Globus pallidus (tissue), 1 donor: ENCODE results near the gene HIP1.
A peak's percentile ranks its signal among the peaks of the same experiment; 100 is the strongest.
"Not testable (repeated sequence)": the region's sequence is repeated elsewhere in the genome, so short reads cannot be mapped to it uniquely, and the experiment has no call there.

Experiments
- DNase-seq: peaks from one replicate; pipeline ENCODE4 v3.0.0-alpha.2; 2015; ENCODE audit warnings: low spot score

Gene HIP1

DNA sequence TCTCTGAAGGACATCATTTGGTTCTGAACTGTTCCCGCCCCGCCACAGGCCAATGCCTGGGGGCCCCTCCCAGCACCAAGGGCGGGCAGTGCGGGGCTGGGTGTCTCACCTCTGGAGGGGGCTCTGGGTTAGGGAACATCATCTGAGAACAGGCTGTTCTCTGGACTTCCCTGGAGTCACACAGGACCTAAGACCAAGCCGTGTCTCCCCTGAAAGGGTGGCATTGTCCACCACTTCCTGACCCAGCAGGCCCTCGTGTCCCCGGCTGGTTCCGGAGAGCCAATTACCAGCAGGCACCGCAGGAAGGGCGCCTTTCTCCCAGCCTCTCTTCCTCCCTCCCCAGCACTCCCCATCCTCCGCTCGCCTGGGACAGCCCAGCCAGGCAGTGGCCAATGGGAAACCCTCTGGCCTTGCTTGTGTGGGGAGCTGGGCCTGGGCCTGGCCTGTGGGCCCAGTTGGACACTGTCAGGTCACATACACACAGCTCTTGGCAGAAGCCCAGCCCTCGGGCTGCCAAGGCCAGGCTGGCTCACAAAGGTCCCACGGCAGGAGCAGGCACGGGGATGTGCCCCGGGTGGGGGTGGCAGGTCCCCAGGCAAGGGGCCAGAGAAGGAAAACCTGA is 127.1 kb downstream of the HIP1 start:
- DNase-seq: peak; percentile 98

DNA sequence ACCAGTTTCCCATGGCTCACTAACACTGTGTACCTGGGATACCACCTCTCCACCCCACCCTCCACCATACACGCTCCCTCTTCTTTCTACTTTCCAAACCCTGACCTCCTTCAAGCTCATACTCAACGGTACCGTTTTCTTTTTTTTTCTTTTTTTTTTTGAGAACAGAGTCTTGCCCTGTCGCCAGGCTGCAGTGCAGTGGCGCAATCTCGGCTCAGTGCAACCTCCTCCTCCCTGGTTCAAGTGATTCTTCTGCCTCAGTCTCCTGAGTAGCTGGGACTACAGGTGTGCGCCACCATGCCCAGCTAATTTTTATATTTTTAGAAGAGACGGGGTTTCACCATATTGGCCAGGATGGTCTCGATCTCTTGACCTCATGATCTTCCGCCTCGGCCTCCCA is 129.3 kb downstream of the HIP1 start:
- not testable (repeated sequence) for DNase-seq

GRCh38 chr7:75608451-75609122 is 130.2 kb downstream of the HIP1 start:
- peak; percentile 42 for DNase-seq

DNA sequence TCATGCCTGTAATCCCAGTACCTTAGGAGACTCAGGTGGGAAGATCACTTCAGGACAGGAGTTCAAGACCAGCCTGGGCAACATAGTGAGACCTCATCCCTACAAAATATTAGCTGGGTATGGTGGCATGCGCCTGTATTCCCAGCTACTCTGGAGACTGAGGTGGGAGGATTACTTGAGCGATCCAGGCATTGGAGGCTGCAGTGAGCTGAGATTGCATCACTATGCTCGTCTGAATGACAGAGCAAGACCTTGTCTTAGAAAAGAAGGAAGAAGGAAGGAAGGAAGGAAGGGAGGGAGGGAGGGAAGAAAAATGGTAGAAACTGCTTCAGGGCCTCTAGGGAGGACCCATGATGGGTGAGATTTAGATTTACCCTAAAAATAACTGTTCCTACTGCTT is 134.3 kb downstream of the HIP1 start:
- DNase-seq: no peak

- not testable (repeated sequence) for DNase-seq
Measured at GRCh38 chr7:75602831-75603230, 135.9 kb downstream of the HIP1 start.

DNA sequence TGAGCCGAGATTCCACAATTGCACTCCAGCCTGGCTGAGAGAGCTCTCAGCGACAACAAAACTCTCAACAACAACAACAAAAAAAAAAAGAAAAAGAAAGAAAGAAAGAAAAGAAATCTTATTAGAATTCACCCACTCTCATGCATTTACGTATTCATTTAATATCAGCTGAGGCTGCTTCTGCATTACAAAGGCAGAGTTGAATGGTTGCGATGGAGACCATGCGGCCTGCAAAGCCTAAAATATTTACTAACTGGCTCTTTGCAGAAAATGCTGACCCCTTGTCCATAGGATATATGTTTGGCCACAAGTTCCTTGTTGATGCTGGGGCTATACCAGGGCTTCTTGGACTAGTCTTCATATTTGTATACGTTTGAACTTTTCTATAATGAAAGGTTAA is 137.2 kb downstream of the HIP1 start:
- DNase-seq: no peak

- not testable (repeated sequence) for DNase-seq
Measured at GRCh38 chr7:75600748-75601147, 138.0 kb downstream of the HIP1 start.

GRCh38 chr7:75599244-75599781 is 139.4 kb downstream of the HIP1 start:
- peak; percentile 99 for DNase-seq

DNA sequence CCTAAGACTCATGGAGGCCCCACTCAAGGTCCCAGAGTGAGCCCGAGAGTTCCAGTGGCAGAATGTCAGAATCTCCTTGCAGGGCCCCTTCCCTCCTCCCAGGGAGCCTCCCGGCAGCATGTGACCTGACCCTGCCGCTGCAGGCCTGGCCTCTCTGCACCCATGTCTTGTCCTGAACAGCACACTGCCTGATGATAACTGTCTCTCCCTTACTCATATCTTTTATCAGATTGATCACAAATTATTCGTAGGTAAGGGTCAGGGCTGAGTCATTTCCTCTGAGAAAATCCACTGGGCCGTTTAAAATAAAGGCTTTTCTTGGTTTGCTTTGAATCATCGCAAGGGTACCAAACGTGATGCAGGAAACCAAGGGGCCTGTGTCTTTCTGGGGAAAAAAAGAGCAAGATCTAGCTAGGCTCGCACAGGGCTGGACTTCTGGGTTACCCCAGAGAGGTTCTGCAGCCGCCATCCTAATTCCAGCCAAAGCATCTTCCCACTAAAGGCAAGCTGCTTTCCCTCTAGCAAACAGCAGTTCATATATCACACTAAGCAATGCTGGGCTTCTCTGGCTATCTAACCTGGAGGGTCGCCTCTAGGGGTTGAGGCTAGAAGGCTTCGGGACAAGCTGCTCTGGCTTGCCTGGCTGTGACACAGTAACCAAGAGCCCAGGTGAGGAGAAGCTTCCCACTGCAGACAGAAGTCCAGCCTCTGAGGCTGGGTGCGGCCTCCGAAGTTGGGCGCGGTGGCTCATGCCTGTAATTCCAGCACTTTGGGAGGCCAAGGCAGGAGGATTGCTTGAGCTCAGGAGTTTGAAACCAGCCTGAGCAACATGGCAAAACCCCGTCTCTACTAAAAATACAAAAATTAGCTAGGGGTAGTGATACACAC is 141.8 kb downstream of the HIP1 start:
- DNase-seq: no peak

GRCh38 chr7:75595766-75596165 is 143.0 kb downstream of the HIP1 start:
- DNase-seq: no peak

DNA sequence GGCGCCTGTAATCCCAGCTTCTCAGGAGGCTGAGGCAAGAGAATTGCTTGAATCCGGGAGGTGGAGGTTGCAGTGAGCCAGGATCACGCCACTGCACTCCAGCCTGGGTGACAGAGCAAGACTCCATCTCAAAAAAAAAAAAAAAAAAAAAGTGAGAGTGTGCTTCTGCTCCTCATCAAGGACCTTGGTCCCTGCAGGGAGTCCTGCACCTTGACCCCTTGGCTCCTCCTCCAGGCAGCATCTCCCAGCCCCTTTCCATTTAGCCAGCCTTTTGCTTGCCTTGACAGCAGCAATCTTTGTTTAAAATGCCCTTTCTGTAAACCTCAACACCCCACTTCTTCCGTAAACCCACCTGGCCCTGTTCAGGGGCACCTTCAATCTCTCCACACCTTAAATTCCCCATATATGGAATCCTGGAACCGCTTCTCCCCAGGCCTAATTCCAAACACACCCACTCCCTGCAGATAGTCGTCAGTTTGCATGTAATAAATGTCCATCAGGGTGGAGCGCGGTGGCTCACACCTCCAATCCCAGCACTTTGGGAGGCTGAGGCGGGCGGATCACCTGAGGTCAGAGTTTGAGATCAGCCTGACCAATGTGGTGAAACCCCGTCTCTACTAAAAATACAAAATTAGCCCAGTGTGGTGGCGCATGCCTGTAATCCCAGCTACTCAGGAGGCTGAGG is 145.1 kb downstream of the HIP1 start:
- DNase-seq: not testable (repeated sequence)

DNA sequence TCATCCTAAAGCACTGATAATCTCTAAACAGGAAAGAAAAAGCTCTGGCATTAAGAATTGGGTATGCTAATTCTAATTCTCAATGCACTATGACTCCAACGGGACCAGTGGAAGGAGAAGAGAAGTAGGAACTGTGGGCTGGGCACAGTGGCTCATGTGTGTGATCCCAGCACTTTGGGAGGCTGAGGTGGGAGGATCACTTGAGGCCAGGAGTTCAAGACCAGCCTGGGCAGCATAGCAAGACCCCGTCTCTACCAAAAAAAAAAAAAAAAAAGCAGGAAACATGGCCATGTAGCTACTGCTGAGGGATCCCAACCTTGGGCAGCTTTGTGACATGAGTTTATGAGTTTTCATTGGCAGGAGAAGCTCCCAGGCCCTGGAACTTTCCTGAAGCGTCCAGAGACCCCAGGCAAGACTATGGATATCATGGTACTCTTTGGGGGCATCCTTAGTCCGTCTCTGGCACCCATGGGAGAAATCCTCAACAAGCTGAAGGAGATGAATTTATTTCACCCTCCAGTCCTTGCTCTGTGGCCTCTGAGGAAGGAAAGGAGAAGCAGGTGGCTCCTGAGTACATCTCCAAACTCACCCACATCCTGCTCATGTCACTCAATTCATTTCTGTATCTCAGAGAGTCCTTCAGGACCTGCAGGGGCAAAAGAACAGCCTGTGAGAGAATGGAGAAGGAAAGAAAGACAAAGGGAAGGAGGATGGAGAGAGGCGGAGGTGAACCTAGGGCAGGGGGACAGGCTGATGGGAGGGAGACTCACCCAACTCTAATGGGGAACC is 147.1 kb downstream of the HIP1 start:
- DNase-seq: no peak

- no peak for DNase-seq
Measured at GRCh38 chr7:75590373-75591005, 148.3 kb downstream of the HIP1 start.

- no peak for DNase-seq
Measured at GRCh38 chr7:75584354-75584753, 154.4 kb downstream of the HIP1 start.

DNA sequence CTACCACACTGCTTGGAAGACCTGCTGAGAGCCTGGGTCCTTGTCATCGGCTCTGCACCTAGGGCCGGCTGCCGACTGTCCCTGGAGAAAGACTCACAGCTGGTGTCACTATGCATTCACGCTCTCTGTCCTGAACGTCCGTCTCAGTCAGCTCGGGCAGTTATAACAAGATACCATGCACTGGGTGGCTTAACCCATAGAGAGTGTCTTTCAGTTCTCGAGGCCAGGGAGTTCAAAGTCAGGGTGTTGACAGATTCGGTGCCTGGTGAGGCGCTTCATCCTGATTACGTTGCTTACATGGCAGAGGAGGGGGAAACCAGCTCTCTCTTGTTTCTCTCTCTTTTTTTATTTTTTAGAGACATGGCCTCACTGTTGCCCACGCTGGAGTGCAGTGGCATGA is 155.5 kb downstream of the HIP1 start:
- no peak for DNase-seq

- DNase-seq: no peak
Measured at GRCh38 chr7:75579899-75580298, 158.8 kb downstream of the HIP1 start.

DNA sequence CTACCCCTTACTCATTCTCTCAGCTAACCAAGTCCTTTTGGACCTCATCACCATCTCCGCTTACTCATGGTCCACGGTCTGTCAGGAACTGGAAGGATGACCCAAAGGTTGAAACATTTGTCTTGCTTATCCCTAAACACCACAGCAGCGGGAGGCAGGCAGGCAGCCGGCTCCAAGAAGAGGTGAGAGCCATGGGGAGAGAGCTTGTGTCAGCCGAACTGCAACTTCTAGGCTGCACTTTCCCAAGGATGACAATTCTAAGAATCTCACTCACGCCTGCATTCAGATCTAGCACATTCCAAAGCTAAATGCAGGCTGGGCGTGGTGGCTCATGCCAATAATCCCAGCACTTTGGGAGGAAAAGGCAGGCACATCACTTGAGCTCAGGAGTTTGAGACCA is 160.7 kb downstream of the HIP1 start:
- DNase-seq: no peak

DNA sequence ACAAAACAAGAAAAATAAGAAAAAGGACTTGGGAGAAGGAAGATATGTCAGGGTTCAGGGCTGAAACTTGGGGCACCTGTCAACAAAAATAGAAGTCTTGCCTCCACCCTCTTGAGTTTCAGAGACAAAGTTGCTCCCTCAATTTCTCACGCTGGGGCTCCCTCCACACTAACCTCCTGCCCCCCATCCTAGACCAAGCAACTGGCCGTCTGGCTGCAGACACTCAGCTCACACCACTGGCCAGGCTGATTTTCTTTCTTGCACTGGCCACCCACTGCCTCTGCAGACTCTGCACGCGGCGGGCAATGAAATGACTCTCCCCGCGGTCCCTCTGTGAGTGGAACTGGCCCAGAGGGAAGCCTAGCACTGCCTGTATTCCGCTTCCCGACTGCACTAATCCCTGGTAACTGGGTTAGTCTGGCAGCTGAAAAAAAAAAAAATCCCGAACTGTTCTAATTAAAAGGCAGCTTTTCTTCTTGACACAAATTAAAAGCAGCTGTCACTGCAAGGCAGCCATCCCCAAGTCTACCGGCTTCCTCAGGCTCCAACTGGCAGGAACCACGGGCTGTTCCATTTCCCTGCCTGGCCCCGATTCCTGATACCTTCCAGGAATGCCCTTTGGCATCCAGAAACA is 163.1 kb downstream of the HIP1 start:
- DNase-seq: no peak

- no peak for DNase-seq
Measured at GRCh38 chr7:75573477-75574019, 165.2 kb downstream of the HIP1 start.

DNA sequence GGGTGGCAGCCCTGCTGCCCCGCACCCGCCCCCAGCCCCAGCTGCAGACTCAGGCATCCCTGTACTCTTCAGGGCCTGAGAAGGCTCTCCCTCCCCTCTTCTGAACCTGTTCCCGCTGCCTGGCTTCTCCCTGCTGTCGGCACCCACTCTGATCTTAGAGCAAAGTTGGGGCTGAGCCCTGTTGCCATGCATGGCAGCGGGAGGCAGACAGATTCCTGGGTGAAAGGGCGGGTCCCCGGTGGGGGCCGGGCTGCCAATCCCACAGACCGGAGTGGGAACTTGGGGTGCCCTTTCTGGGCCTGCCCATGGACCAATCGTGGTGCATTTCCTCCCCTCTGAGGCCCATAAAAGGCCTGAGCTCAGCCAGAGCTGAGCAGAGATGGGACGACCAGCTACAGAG is 165.9 kb downstream of the HIP1 start:
- no peak for DNase-seq
